GM19463 (cell line): ENCODE data around the gene PGK1.
"Not testable (repeated sequence)": the region's sequence is repeated elsewhere in the genome, so short reads cannot be mapped to it uniquely, and the experiment has no call there.

Source experiments
- ATAC-seq: cut with Tn5 transposase; IDR thresholded peaks from one replicate; pipeline ENCODE4 v1.9.1; 2021; ENCODE audit warnings: mild to moderate bottlenecking, moderate library complexity; ENCODE audit not compliant: unreplicated experiment

PGK1 gene

DNA sequence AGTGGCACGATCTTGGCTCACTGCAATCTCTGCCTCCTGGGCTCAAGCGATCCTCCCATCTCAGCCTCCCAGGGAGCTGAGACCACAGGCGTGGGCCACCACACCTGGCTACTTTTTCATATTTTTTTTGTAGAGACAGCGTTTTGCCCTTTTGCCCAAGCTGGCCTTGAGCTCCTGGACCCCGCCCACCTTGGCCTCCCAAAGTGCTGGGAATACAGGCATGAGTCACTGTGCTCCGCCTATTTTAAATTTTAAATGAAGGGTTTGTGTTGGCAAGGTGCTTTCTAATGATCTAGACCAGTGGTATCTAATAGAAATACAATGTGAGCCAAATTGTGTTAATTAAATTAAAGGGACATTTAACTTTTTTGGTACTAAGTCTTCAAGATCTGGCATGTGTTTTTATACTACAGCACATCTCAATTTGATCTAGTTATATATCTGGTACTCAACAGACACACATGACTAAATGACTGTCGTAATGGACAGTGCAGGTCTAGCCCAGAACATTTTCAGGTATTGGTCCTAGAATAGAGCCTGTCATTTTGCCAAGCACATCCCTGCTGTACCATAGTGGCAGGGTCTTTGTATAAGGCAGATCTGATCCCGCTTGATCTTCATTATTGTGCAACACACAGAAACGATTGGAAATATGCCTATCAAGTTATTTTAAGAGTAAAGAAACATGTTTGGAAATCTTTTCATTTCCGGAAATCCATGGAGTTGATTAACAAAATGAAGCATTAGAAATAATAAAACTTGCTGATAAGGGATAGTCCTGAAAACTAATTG is 7.3 kb downstream of the PGK1 start:
- no peak for ATAC-seq

GRCh38 chrX:78116365-78116764 is 12.3 kb downstream of the PGK1 start:
- no peak for ATAC-seq

DNA sequence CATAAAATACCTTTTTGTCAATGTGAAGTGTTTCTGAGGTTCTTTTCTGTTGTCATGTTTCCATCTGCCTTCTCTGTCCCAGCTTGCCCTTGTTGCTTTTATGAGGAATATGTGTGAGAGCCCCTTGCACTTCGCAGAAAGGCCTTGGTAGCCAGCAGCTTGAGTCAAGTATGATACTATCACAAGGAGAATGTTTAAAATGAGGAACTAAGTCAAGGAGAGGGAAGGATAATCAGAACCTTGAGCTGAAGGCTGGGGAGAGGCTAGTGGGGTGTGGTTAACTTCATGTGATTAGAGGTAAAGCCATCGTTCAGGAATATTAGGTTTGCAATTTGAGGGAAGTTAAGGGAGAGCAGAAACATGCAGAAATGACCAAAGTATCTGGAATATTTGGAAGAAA is 12.7 kb downstream of the PGK1 start:
- ATAC-seq, result no peak

DNA sequence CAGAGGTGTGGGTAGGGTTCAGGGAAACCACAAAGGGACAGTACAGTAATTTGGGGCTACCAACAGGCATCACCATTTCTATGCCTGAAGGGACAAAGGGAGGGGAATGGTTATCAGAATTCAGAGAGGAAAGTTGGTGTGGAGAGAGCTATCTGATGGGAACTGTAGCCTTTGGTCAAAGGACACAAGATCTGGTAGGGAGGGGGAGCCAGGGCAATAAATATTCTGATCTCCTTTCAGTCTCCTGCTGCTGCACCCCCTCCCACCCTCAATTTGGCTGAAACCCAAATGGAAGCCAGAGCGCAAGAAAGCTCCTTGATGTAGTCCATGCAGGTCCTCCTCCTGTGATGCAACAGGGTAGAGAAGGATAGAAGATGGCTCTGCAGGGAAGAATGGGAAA is 14.6 kb downstream of the PGK1 start:
- no peak for ATAC-seq

GRCh38 chrX:78119521-78120227 is 15.6 kb downstream of the PGK1 start:
- ATAC-seq, result no peak

- no peak for ATAC-seq
Observed at GRCh38 chrX:78123190-78123589, 19.1 kb downstream of the PGK1 start.

DNA sequence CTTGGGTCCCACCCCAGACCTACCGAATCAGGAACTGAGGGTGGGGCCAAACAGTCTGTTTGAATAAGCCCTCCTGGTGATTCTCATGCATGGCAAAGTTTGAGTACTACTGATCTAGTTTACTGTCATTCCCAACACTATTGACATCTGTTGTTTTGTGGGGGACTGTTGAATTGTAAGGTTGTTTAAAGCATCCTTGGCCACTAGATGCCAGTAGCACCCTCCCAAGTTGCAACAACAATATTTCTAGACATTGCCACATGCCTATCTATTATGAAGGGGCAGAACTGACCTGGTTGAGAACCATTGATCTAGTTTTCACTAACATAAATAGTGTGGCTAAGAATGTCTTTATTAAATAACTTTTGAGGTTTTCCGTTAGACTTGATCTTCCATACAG is 20.3 kb downstream of the PGK1 start:
- no peak for ATAC-seq

- no peak for ATAC-seq
Observed at GRCh38 chrX:78125148-78125547, 21.1 kb downstream of the PGK1 start.

DNA sequence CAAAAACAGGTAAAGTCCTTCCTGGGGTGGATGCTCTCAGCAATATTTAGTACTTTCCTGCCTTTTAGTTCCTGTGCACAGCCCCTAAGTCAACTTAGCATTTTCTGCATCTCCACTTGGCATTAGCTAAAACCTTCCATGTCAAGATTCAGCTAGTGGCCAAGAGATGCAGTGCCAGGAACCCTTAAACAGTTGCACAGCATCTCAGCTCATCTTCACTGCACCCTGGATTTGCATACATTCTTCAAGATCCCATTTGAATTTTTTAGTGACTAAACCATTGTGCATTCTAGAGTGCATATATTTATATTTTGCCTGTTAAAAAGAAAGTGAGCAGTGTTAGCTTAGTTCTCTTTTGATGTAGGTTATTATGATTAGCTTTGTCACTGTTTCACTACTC is 21.7 kb downstream of the PGK1 start:
- not testable (repeated sequence) for ATAC-seq

DNA sequence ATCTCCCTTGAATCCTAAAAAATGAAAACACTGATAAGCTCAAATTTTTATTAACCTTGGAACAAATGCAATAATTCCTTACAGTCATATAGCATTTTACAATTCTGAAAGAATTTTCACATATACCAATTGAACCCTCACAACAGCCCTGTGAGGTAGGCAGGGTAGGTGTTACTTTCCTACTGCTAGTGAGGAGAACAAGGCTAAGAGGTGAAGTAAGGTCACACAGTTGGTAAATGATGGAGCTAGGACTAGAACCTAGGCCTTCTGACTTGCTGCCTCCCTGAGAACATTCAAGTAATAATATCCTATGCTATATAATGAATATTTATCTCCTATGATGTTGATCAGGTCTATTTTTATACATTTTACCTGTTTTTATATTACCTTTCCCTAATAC is 25.7 kb downstream of the PGK1 start:
- ATAC-seq, result no peak

DNA sequence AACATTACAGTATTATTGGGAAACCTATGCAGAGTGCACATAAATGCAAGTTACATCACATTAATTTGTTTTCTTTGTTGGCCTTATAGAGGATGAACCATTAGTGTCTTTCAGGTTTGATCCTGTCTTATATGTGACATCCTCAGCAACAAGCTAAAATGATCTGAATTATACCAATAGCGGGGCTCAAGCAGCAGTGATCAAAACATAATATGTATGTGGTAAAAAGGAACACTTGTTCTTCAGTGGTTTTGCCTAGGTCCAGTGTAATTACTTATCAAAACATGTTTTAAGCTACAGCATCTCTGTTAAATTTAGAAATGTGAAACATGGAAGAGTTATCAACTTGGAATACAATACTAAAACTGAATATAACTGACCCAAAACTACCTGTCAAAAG is 26.3 kb downstream of the PGK1 start:
- no peak for ATAC-seq

- no peak for ATAC-seq
Observed at GRCh38 chrX:78131117-78131516, 27.1 kb downstream of the PGK1 start.

GRCh38 chrX:78133238-78133960 is 29.4 kb downstream of the PGK1 start:
- ATAC-seq, result no peak

DNA sequence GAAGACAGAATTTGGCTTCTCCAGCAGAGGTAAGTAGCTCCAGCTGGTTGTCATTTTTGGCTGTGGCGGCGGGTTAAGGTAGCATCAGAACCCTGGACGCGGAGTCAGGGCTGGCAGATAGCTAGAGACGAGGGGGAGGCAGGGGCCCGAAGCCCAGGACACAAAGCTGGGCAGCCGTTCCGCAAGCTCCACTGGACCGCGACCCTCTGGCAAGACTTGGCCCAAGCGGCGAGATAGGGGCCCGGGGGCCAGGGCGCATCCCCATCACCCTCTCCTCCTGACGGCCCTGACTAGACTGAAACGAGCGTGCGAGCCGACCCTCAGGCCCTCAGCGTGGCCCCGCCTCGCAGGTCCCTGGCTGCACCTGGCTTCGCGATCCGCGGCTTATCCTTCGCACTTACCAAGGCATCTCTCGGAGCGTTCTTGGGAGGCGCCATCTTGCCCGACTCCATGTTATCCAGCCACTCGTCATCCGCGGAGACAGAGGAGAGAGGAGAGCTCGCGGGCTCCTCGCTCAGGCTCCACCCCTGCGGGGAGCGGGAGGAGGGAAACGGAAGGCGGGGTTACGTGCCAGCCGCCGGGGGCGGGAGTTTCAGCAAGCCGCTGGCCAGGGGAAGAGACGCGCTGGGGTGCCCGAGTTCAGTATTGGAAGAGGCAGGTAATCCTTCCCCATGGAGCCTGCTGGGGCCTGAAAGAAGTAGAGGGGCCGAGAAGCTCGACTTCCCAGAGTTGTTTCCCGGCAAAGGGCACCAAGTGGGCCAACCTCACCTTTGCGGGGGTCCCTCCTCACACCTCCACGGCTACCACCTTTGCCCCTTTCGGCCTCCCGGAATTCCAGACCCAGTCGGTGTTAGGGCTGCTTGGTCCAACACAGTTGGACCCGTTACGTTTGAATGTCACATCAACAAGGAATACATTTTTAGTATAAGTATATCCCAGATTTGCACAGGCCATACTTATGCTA is 35.4 kb downstream of the PGK1 start, which contains the start of gene TAF9B:
TSS of gene TAF9B (minus strand) at position 491 of the 964 bp plus-strand sequence. CDS start at position 452, 39 bp downstream.
- ATAC-seq, result peak; percentile 94

- ATAC-seq, result no peak
Observed at GRCh38 chrX:78140206-78140605, 36.2 kb downstream of the PGK1 start.

DNA sequence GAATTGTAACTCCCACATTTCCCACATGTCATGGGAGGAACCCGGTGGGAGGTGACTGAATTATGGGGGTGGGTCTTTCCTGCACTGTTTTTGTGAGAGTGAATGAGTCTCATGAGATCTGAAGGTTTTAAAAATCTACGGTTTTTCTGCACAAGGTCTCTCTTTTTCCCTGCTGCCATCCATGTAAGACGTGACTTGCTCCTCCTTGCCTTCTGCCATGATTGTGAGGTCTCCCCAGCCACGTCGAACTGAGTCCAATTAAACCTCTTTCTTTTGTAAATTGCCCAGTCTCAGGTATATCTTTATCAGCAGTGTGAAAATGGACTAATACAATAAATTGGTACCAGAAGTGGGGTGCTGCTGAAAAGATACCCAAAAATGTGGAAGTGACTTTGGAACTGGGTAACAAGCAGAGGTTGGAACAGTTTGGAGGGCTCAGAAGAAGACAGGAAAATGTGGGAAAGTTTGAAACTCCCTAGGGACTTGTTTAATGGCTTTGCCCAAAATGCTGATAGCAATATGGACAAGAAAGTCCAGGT is 43.0 kb downstream of the PGK1 start:
- not testable (repeated sequence) for ATAC-seq

DNA sequence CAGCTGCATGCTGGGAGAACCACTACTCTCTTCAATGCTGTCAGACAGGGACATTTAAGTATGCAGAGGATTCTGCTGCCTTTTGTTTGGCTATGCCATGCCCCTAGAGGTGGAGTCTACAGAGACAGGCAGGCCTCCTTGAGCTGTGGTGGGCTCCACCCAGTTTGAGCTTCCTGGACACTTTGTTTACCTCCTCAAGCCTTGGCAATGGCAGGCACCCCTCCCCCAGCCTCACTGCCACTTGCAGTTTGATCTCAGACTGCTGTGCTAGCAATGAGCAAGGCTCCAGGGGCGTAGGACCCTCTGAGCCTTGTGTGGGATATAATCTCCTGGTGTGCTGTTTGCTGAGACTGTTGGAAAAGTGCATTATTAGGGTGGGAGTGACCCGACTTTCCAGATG is 53.3 kb downstream of the PGK1 start:
- ATAC-seq, result not testable (repeated sequence)

GRCh38 chrX:78157846-78158245 is 53.8 kb downstream of the PGK1 start:
- ATAC-seq, result not testable (repeated sequence)

- not testable (repeated sequence) for ATAC-seq
Observed at GRCh38 chrX:78160711-78161110, 56.7 kb downstream of the PGK1 start.

DNA sequence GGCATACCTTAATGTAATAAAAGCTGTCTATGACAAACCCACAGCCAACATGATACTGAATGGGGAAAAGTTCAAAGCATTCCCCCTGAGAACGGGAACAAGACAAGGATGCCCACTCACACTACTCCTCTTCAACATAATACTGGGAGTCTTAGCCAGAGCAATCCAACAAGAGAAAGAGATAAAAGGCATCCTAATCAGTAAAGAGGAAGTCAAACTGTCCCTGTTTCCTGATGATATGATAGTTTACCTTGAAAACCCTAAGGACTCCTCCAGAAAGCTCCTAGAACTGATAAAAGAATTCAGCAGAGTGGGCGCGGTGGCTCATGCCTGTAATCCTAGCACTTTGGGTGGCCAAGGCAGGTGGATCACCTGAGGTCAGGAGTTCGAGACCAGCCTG is 59.1 kb downstream of the PGK1 start:
- not testable (repeated sequence) for ATAC-seq
